NCI-H1694 treated with DMSO at 0.1 percent for 48 hours (cell line): ENCODE data around the gene RORB.

Experiments
- DNase-seq: peaks from one replicate; lab custom pipeline; 2025; lab: John Stamatoyannopoulos, UW

RORB gene

DNA sequence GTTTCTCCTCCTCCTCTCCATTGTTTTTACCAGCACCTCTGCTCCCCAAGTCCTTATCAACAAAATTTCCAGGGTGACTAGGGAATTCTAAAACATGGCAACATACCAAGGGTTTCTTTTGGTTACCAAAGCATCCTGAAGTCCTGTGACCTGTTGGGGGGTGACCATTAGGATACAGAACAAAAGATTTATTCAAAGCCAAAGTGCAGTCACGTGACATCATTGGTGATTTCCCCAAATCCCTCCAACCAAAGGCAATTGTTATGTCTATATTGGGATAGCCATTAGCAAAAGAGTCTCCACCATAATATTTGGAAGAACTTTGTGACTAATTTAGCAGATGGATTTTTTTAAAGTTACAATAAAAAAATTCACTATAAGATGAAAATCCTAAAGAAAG is 222.2 kb downstream of the RORB start:
- DNase-seq: no peak

DNA sequence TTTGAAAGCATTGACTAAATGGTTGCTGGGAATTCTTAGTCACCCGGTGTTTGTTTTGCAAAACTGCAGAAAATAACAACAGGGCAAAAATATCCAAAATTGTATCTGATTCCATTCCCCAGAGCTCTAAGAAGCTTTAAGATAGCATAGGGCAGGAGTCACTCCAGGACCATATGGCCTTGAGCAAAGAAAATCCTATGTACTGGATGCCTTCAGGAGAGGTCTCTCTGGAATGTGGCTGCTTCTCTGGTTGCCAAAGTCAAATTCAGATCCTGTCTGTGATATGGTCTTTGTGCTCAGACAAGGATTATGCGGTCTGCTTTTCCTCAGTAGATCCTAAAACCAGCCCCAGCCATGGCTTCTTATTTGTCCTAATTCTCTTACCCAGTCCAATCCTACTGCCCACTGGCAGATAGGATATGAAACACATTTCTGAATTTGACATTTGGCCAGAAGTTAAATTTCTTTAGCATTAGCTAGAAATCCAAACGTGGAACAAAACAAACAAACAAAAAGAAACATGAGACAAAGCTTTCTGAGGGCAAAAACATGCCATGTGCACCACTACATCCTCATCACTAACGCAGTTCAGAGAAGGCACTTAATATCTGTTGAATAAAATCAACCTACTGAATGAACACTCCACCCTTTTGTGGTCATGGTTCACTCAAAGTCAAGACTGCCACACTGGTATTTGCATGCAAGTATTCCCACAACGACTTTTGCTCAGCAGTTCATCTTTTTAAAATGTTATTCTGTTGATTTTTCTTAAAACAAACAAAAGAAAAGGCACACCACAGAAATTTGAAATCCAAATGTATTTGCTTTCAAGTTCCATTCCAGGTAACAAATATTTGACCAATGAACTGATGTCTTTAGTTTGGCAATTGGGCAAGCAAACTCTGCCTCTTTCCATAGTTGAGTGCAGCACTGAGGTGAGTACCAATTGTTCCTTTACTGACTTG is 224.8 kb downstream of the RORB start:
- no peak for DNase-seq

DNA sequence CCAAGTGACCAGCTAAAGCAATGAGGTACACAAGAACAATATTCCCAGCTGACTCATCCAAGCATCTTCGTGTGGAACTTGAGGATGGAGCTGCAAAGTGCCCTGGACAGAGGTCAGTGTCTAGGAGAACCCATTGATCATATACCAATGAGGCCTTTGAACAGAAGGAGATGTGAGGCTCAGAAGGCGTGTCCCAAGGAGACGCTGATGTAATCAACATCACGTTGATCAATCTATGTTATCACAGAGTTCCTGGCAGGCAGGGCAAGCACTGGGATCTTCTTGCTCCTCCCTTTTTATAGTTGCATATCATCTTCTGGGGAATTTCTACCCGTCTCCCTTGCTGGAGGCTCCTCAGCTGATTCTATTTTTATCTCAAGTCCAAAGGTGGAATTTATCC is 227.2 kb downstream of the RORB start:
- DNase-seq: no peak

DNA sequence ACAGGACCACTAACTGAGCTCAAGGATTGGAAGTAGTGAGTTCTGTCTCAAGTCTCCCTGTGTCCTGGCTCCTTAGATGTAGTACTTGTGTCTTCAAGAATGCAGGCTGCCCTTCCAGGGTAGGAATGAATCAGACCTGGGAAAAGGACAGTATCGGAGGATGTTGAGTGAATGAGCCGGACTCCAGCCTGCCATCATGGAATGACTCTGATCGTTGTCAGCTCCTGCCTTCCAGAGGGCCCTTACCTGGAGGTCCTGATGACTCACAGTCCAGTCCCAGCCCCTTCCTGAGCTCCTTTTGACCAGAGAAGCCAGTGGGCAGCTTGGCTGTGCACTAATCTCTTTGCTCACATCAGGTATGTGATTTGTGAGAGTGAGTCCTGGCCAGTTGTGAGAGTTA is 229.4 kb downstream of the RORB start:
- no peak for DNase-seq

DNA sequence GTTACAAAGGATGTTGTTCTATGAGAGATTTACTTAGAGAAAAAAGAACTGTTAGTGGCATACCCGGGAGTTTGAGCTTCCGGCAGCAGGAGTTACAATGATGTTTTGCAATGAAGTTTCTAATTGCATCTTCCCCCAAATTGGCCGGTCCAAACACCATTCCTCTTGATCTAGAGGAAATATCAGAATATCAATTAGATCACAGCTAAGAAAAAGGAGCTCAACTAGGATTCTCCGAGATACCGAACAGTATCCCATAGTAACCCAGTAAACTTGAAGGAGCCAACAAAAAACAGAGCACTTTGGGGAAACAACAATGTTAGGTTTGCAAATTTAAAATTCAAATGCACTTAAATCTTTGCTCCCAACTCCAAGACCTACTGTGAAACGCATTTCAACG is 231.0 kb downstream of the RORB start:
- no peak for DNase-seq

DNA sequence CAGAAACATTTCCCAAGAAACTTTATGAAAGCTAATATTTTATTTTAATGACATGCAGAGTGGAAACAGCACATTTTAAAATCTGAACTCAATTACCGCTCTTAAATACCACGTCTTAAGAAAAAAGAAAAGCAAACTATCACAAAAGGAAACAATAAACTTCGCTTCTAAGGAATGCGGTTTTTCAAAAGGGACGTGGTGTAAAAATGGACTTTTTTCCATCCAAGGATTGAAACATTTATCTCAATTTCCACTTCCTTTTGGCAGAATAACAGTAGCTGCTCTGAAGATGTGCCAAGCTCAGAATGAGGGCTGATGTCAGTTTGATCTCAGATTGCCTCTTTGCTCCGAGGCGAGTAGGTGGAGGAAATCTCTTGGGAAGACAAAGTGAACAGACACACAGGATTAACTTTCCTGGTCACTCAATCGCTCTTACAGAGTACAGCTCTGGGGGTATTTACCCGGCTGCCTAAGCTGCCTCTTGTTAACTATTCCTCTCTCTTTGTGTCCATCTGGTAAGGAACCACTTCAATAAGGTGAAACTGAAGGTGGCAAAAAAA is 232.1 kb downstream of the RORB start:
- DNase-seq: no peak

DNA sequence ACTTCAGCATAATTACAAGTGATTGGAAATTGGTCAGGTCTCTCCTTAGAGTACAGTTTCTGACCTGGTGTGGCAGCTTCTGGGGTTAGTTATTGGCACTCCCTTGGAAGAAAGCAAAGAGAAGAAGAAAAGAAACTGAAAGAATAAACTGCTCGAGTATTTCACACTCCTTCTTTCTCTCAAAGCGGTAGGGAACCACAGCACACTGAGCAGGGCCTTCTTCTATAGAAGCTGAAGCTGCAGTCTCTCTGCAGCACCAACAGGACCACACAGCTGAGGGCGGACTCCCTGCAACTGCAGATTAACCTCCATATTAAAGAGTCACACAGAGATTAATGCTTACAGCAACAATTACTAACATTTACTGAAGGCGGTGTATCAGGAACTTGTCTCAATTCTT is 238.6 kb downstream of the RORB start:
- no peak for DNase-seq

DNA sequence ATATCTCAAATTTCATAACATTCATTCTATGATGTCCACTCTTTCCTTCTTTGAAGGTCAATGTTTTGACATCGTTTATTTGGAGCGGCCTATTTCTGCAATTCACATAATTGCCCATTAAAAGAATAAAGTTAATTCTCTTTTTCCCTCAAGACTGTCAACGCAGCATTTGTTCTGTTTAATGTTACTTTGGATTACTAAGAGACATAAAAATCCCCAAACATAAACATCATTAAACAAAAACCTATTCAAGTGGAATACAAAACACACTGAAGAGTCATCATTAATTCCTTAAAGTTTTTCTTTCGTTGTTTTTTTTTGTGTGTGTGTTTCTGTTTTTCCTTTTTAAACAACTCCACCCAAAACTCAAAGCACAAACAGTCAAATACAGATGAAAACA is 239.5 kb downstream of the RORB start:
- no peak for DNase-seq

DNA sequence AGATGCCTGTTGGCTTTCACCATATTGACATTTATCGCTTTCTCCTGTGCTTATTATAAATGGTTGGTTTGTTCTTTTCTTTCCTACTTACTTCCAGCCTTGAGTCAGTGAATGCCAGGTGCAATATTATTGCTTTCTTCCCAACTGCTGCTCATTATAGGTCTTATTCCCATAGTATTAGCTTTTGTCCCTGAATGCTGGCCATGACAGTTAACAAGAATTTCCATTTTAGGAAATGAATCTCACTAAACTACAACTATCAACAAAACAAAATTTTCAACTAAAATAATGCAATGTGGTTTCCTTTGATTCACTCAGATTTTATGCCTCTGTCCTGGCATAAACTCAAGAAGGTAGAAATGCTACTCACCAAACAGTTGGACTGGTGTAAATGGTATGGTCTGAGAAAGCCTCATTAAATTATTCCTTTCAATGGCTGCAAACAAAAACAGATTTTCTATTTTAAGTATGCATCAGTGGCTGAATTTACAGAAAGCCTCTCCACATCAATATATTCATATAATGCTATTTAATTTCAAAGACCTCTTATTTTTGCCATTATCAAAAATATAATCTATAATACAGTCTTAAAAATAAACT is 245.2 kb downstream of the RORB start:
- no peak for DNase-seq
